ENCODE data around the gene MANEAL. TPM values are rescaled to one million over a fixed set of nuclear protein-coding genes. Genes with fewer than 3 reads are reported as not detected.
"Not testable (repeated sequence)": the region's sequence is repeated elsewhere in the genome, so short reads cannot be mapped to it uniquely, and the experiment has no call there.

Gene MANEAL
- total RNA-seq, 1 donor, result 0.42 TPM

DNA sequence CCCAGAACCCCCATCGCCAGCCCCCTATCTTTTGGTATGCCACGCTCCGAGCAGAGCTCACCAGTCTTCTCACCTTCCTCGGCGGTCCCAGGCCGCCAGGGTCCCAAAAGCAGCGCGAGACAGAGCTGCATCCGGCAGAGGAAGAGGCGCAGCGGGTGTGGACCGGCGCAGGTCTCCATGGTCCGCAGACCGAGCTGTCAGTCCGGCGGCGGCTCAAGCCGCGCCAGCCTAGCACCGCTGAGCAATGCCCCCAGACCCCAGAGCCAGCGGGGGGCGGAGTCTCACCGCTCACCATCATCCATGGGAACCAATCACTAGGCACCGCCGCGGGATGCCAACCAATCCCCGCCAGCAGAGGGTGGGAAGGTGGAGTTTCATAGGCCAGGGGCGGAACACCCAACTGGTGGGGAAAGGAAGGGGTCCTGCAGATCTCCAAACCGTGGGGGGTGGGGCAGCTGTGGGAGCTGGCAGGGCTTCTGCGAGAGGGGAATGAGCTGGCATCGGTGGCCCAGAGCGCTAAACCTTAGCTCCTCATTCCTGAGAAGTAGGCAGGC lies 28.7 kb upstream of the MANEAL start, which contains the start of gene EPHA10:
EPHA10 (minus strand) TSS at position 233 of the 554 bp plus-strand sequence; CDS start at position 179, 54 bp downstream.
- Histone ChIP-seq H3K4me1 (ENCODE audit: insufficient read depth, low read length) (no peaks in the 10 kb centered on the region), H3K9me3 (ENCODE audit: low read depth, low read length) (no peaks in the 10 kb centered on the region), H3K4me3 (ENCODE audit: low read length) (no peak within 1 kb of the TSS), H3K27me3 (ENCODE audit: insufficient read depth, low read length) (peaks cover 67% of the 10 kb centered on the region)

DNA sequence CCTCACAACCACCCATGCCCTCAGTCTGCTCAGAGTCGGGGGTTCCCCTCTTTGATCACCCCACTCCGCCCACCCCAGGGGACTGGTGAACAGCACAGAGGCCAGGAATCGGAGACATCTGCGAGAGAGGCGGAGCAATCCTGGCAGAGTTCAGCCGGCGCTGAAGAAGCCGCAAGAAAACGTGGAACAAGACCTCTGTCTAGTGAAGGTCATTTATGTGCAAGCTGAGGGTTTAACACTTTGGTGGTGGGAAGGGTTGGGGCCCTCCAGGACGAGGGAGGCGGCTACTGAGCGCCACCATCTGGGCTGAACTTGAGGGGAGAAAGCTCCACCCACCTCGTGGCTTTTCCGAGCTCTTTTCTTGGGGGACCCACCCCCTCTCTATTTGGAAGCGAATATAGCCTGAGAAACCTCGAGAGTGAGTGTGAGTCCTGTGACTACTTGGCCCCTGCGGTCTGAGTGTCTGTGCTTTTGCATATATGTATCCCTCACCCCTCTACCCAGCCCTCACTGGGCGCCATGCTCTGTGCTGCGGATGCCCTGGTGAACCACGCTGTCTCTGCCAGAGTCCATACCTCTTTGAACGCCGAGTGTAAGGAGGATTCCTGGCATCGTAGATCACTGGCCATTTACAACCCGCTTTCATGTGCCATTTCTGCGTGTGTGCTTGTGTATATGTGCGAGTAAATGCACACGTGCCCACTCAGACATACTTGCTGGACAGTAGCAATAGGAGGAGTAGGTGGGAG lies 27.6 kb upstream of the MANEAL start:
- Histone ChIP-seq H3K4me3 (ENCODE audit: low read length) (no peak overlapping the region), H3K27me3 (ENCODE audit: insufficient read depth, low read length) (peaks cover 72% of the 10 kb centered on the region), H3K4me1 (ENCODE audit: insufficient read depth, low read length) (no peaks in the 10 kb centered on the region), H3K9me3 (ENCODE audit: low read depth, low read length) (no peaks in the 10 kb centered on the region)

DNA sequence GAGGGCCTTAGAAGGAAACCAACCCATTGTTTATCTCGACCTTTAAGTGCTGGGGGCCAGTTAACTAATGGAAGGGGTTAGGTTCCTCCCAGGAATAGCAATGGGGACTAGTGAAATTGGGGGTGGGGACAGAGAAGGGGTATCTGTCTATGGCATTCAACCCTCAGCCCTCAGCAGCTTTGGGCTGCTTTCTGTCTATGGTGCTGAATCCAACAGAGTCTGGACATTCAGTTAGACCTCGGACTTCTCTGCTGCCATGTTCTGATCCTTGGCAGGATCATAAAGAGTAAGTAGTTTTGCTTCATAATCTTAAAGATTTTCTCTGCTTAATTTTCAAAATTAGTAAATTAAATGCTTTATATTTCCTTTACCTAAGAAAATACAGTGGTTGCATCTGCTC lies 26.2 kb upstream of the MANEAL start:
- Histone ChIP-seq H3K4me3 (ENCODE audit: low read length) (no peak overlapping the region), H3K9me3 (ENCODE audit: low read depth, low read length) (no peaks in the 10 kb centered on the region), H3K27me3 (ENCODE audit: insufficient read depth, low read length) (peaks cover 68% of the 10 kb centered on the region), H3K4me1 (ENCODE audit: insufficient read depth, low read length) (no peaks in the 10 kb centered on the region)

DNA sequence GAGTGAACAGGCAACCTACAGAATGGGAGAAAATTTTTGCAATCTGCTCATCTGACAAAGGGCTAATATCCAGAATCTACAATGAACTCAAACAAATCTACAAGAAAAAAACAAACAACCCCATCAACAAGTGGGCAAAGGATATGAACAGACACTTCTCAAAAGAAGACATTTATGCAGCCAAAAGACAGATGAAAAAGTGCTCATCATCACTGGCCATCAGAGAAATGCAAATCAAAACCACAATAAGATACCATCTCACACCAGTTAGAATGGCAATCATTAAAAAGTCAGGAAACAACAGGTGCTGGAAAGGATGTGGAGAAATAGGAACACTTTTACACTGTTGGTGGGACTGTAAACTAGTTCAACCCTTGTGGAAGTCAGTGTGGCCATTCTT lies 22.2 kb upstream of the MANEAL start:
- H3K4me3 ChIP-seq (ENCODE audit: low read length); H3K4me1 ChIP-seq (ENCODE audit: insufficient read depth, low read length); H3K9me3 ChIP-seq (ENCODE audit: low read depth, low read length): not testable (repeated sequence)
- H3K27me3 ChIP-seq (ENCODE audit: insufficient read depth, low read length), result peaks cover 31% of the 10 kb centered on the region

DNA sequence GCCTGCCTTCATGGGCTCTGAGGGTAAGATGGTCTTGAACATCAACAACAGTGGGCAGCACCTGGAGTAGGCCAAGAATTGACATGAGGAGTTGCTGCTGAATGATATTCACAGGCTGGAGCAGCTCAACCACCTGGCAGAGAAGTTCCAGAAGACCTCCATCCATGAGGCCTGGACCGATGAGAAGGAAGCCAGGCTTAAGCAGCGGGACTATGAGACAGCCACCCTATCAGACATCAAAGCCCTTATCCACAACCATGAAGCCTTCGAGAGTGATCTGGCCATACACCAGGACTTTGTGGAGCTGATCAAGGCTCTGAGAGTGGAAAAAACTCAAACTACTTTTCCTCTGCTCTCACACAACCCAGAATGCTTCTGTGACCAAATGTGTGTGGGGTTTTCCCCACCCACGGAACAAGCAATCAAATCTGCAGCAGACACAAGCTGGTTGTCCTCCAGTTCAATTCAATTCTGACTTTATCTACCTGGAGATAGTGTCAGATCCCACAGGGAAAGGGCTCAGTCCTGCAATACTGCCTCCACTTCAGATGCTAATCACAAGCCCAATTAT lies 16.6 kb upstream of the MANEAL start:
- H3K27me3 ChIP-seq (ENCODE audit: insufficient read depth, low read length), result peaks cover 3% of the 10 kb centered on the region
- H3K4me1 ChIP-seq (ENCODE audit: insufficient read depth, low read length), result no peaks in the 10 kb centered on the region
- no peak overlapping the region for H3K4me3 ChIP-seq (ENCODE audit: low read length)
- H3K9me3 ChIP-seq (ENCODE audit: low read depth, low read length), result no peaks in the 10 kb centered on the region

DNA sequence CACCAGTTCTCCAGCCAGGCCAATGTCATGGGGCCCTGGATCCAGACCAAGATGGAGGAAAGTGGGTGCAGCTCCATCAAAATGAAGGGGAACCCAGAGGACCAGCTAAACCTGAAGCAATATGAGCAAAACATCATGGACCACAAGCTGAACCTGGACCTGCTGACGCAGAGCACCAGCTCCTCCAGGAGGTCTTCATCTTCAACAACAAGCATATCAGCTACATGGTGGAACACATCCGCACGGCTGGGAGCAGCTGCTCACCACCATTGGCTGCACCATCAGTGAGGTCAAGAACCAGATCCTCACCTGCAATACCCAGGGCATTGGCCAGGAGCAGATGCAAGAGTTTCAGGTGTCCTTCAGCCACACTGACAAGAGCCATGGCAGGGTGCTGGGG lies 15.0 kb upstream of the MANEAL start:
- H3K4me3 ChIP-seq (ENCODE audit: low read length), result no peak overlapping the region
- H3K4me1 ChIP-seq (ENCODE audit: insufficient read depth, low read length), result no peaks in the 10 kb centered on the region
- H3K27me3 ChIP-seq (ENCODE audit: insufficient read depth, low read length), result peaks cover 3% of the 10 kb centered on the region
- no peaks in the 10 kb centered on the region for H3K9me3 ChIP-seq (ENCODE audit: low read depth, low read length)

DNA sequence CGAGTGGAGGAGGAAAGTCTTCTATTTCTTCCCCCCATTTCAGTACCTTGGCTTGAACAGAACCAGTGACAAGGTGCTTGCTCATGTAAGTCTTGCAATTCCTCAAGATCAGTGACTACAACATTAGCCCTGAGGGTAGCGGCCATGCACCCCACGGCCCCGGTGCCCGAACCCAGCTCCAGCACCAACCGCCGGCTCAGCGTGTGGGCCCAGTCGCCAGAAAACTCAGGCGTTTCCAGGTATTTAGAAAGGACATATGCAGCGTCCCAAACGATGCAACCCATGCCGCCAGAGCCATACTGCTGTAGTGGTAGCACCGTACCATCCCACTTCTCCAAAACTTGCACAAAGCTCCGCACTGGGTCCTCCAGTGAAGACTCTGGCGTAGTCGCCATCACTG lies 11.2 kb upstream of the MANEAL start:
- no peaks in the 10 kb centered on the region for H3K9me3 ChIP-seq (ENCODE audit: low read depth, low read length)
- H3K27me3 ChIP-seq (ENCODE audit: insufficient read depth, low read length), result peaks cover 3% of the 10 kb centered on the region
- H3K4me1 ChIP-seq (ENCODE audit: insufficient read depth, low read length), result no peaks in the 10 kb centered on the region
- no peak overlapping the region for H3K4me3 ChIP-seq (ENCODE audit: low read length)

DNA sequence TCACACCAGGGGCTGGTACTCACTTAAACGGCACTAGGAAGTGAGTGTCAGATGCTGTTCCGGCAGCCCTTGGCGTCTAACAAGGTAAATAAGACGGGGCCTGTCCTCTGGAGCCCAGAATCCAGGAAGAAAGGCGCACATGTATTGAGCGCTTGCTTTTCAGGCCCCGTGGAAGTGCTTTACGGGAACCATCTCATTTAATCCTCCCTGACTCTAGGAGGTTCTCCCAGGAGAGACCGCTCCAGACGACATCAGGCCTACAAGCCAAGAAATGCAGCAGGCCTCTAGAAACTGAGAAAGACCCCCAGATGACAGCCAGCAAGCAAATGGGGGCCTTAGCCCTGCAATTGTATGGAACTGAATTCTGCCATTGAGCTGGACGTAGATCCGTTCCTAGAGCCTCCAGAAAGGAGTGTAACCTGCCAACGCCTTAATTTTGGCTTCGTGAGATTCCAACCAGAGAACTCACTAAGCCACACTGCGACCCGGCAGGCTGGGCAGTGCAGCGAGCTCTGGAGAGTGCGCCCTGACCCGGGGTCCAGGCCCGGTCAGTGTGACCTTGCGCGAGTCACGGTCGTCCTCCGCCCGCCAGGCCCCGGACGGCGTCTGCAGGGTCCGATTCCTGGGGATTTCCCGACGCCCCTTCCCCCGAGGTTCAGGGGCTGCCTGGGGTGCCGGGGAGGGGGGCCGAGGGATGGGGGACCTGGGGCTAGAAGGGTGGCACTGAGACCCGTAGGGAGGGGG lies 532 bp upstream of the MANEAL start:
- peaks cover 5% of the 10 kb centered on the region for H3K4me1 ChIP-seq (ENCODE audit: insufficient read depth, low read length)
- no peaks in the 10 kb centered on the region for H3K9me3 ChIP-seq (ENCODE audit: low read depth, low read length)
- H3K27me3 ChIP-seq (ENCODE audit: insufficient read depth, low read length), result peaks cover 18% of the 10 kb centered on the region
- H3K4me3 ChIP-seq (ENCODE audit: low read length), result no peak overlapping the region

DNA sequence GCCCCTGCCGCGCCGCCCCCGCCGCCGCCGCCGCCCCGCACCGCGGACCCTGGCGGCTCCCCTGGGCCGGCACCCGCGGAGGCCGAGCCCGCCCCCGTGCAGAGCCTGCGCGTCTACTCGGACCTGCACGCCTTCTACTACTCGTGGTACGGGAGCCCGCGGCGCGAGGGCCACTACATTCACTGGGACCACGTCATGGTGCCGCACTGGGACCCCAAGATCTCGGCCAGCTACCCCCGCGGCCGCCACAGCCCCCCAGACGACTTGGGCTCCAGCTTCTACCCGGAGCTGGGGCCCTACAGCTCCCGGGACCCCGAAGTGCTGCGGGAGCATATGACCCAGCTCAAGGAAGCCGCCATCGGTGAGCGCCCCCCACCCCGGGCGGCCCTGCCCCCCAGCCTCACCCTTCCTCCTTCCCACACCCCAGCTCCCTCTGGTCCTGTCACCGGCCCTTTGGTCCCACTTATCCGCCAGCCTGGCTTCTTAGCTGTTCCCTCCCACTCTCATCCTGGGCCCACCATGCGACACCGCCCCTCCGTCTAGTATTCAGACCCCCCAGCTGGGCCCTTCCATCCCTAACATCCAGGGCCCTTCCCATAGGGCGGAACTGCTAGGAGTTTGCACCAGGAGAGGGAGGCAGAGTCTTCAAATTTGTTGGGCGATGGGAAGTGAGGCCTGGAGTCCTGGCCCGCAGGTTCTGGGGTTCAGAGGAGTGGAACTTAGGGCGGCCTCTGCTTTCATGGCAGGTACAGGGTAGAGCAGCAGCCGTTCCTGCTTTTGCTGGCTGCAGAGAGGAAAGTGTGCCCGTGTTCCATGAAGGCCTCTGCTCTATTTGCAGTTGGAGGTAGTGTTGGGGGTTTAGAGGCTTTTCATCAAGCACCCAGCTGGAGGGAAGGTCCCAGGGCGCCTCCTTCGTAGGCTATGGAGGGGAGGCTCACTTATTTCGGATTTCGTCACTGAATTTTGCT lies 1.0 kb downstream of the MANEAL start:
- Histone ChIP-seq H3K4me1 (ENCODE audit: insufficient read depth, low read length) (peaks cover 5% of the 10 kb centered on the region), H3K27me3 (ENCODE audit: insufficient read depth, low read length) (peaks cover 18% of the 10 kb centered on the region), H3K4me3 (ENCODE audit: low read length) (no peak overlapping the region), H3K9me3 (ENCODE audit: low read depth, low read length) (no peaks in the 10 kb centered on the region)

DNA sequence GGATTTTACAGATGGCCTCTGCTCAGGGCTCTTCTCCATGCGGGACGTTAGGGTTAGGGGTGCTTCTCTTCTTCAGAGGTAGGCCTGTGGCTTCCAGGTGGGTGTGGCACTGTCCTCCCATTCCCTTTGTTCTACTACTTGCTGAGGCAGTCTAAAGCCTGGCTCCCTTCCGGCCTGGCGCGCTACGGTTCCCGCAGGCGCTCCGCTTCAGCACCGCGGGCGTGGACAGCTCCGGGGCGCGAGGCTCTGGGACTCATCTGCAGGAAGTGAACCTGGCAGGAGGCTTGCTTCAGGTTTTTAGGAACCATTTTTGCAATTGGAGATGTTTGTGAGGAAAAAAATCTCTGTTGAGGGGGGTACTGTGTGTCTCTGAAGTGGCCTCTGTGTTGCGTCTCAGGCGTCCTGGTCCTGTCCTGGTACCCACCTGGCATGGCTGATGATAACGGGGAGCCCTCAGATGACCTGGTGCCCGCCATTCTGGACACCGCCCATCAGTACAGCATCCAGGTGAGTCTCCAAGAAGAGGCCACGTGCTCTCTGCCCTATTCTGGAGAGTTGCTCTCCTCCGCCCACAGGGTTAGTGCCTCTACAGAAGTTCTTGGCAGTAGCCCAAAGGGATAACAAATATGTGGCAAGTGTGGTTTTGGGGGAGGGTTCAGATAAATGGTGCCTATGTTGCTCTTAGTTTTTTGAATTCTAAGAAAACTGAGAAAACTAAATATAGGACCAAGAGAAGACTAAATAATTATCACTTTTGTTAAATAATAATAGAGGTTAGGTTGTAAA lies 1.9 kb downstream of the MANEAL start:
- peaks cover 5% of the 10 kb centered on the region for H3K4me1 ChIP-seq (ENCODE audit: insufficient read depth, low read length)
- no peak overlapping the region for H3K4me3 ChIP-seq (ENCODE audit: low read length)
- peaks cover 18% of the 10 kb centered on the region for H3K27me3 ChIP-seq (ENCODE audit: insufficient read depth, low read length)
- no peaks in the 10 kb centered on the region for H3K9me3 ChIP-seq (ENCODE audit: low read depth, low read length)

DNA sequence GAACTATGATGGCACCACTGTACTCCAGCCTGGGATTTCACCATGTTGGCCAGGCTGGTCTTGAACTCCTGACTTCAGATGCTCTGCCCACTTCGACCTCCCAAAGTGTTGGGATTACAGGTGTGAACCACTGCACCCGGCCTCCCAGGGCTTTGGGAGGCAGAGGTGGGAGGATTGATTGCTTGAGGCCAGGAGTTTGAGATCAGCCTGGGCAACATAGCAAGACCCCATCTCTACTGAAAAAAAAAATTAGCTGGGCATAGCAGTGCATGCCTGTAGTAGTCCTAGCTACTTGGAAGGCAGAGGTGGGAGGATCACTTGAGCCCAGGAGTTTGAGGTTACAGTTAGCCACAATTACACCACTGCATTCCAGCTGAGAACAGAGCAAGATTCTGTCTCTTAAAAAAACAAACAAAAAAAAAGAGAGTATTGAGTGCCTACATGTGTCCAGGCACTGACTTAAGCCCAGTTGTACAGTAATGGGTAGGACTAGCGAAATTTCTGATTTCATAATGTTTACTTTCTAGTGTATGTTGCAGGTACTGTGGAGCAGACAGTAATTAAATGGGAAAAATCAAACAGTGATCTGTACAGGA lies 4.2 kb downstream of the MANEAL start:
- H3K27me3 ChIP-seq (ENCODE audit: insufficient read depth, low read length), result peaks cover 10% of the 10 kb centered on the region
- H3K9me3 ChIP-seq (ENCODE audit: low read depth, low read length), result no peaks in the 10 kb centered on the region
- H3K4me3 ChIP-seq (ENCODE audit: low read length), result no peak overlapping the region
- peaks cover 5% of the 10 kb centered on the region for H3K4me1 ChIP-seq (ENCODE audit: insufficient read depth, low read length)

DNA sequence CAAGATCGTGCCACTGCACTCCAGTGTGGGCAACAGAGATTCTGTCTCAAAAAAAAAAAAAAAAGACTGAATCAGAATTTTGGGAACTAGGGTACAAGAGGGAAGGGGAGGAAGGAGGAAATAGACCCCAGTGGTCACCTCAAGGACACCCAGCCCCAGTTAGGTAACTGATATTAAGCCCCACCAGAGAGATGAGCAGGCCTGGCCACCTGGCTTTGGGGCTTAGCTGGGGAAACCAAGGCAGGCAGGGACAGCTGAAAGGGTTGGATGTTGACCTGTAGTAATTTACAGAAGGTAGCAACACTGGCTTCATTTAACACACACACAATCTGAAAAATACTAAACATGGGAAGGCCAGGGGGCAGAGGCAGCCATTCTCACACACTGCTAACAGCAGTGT lies 8.8 kb downstream of the MANEAL start:
- Histone ChIP-seq H3K4me3 (ENCODE audit: low read length) (no peak overlapping the region), H3K4me1 (ENCODE audit: insufficient read depth, low read length) (peaks cover 15% of the 10 kb centered on the region), H3K27me3 (ENCODE audit: insufficient read depth, low read length) (no peaks in the 10 kb centered on the region), H3K9me3 (ENCODE audit: low read depth, low read length) (no peaks in the 10 kb centered on the region)

DNA sequence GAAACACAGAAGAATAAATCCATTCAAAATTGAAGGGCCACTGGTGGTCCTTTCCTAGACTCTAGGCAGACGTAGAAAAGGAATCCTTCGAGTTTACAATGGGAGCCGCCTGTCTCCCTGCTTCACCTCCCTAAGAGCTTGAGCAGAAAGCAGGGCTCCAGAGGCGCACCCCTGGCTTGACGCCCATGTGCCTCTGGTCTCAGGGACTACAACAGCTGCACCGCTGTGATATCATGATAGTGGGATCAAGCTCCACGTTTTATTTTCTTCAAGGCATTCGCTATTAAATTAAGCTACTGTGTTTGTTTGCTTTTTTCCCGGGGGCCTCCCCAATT lies 13.5 kb downstream of the MANEAL start:
- peaks cover 44% of the 10 kb centered on the region for H3K4me1 ChIP-seq (ENCODE audit: insufficient read depth, low read length)
- H3K4me3 ChIP-seq (ENCODE audit: low read length), result peak overlapping the region; percentile 88
- no peaks in the 10 kb centered on the region for H3K27me3 ChIP-seq (ENCODE audit: insufficient read depth, low read length)
- H3K9me3 ChIP-seq (ENCODE audit: low read depth, low read length), result no peaks in the 10 kb centered on the region

All from mononuclear cell (primary cell).